ENCODE measurements around the gene CAMKMT.
"Not testable (repeated sequence)": the region's sequence is repeated elsewhere in the genome, so short reads cannot be mapped to it uniquely, and the experiment has no call there.

Gene CAMKMT

DNA sequence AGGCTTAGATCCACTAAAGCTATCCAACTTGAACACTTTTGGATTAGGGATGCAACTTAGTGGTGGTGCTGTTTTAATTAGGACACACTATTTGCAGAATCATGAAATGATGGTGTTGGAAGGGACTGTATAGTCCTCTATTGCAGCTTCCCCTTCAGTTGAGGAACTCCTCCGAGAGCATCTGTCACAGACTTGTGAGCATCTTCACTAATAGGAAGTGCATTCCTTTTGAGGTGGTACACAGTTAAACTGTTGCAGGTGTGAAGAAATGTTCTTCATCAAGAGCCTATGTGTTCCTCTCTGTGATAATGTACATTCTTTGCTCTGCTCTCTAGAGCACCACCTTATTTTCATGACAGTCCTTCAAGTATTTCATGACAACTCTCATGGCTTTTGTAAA lies 197.4 kb downstream of the CAMKMT start:
- DNase-seq: no peak

- DNase-seq: no peak
Measured at GRCh38 chr2:44560352-44560751, 198.6 kb downstream of the CAMKMT start.

- no peak for DNase-seq
Measured at GRCh38 chr2:44560941-44561340, 199.2 kb downstream of the CAMKMT start.

GRCh38 chr2:44562737-44563136 lies 201.0 kb downstream of the CAMKMT start:
- DNase-seq: no peak

GRCh38 chr2:44564752-44565151 lies 203.0 kb downstream of the CAMKMT start:
- DNase-seq: no peak

GRCh38 chr2:44566059-44566458 lies 204.3 kb downstream of the CAMKMT start:
- DNase-seq: peak; percentile 68

- no peak for DNase-seq
Measured at GRCh38 chr2:44569491-44569890, 207.7 kb downstream of the CAMKMT start.

GRCh38 chr2:44570271-44570670 lies 208.5 kb downstream of the CAMKMT start:
- DNase-seq: no peak

- DNase-seq: no peak
Measured at GRCh38 chr2:44570777-44571176, 209.0 kb downstream of the CAMKMT start.

DNA sequence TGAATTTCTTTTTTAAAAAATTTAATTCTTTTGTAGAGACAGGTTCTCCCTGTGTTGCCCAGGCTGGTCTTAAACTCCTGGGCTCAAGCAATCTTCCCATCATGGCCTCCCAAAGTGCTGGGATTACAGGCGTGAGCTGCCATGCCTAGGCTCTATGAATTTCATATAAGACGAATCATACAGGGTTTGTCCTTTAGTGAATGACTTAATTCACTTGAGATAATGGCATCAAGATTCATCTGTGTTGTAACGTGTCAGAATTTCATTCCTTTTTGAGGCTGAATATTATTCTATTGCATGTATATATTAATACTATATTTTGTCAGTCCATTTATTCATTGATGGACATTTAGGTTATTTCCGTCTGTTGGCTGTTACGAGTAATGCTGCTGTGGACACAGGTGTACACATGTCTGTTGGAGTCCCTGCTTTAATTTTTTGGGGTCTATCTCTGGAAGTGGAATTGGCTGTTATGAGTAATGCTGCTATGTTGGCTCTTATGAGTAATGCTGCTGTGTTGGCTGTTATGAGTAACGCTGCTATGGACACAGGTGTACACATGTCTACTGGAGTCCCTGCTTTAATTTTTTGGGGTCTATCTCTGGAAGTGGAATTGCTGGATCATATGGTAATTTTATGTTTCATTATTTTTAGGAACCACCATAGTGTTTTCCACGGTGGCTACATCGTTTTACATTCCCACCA lies 210.6 kb downstream of the CAMKMT start:
- no peak for DNase-seq

GRCh38 chr2:44573996-44574395 lies 212.2 kb downstream of the CAMKMT start:
- DNase-seq: no peak

GRCh38 chr2:44578471-44579093 lies 216.8 kb downstream of the CAMKMT start:
- DNase-seq: no peak

GRCh38 chr2:44579115-44579836 lies 217.5 kb downstream of the CAMKMT start:
- no peak for DNase-seq

- DNase-seq: no peak
Measured at GRCh38 chr2:44579837-44580230, 218.1 kb downstream of the CAMKMT start.

DNA sequence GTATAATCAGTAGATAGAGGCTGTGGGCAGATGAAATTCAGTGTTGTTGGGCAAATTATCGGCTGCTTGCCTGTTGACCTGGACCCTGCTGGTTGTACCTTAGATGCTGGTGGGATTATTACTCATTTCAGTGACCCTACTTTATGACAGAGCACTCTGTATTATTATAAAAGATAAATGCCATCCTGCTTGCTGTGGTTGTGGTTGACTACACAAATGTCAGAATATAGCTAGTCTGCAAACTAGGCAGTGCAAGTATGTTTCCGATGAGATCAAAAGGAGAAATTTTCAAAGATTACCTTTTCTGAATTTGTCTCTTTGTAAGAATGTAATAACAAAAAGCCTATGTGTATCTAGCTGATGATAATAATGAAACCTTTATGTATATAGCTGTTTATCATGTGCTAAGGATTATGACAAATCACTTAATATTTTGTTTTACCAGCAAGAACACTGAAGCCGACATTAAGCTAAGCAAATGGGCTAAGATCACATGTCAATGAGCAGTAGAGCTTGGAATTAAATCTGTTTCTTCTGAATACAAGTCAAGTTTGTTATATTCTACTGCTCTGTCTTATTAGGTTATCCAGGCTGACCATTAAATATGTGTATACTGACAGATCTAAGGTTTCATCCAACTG lies 219.2 kb downstream of the CAMKMT start:
- no peak for DNase-seq

DNA sequence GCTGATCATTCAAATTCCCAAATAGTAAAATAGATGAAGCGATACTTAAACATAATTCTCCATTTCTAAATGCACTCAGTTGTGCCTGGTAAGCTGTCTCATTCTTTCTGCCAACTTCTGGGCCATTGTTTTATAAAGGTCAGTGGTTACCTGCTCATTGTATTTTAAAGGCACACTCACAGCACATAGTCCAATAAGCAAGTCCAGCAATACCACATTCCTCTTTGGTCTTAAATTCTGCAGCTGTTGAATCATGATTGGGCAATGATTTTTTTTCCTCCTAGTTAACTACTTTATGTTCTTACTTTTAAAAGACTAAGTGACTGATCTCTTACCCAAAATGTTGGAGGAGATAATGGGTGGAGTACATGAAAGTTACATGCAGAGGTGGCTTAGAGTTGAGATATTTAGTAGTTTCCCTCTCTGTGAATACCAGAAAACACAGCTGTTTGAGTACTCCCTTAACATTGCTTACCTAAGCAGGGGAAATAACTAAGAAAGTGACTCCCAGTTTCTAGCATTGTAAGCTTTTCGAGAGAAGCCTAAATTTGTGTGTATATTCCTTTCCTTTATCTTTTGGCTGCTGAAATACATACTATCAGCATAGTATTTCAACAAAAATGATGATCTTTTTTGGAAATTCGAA lies 220.7 kb downstream of the CAMKMT start:
- DNase-seq: no peak

GRCh38 chr2:44595615-44596014 lies 233.9 kb downstream of the CAMKMT start:
- not testable (repeated sequence) for DNase-seq

DNA sequence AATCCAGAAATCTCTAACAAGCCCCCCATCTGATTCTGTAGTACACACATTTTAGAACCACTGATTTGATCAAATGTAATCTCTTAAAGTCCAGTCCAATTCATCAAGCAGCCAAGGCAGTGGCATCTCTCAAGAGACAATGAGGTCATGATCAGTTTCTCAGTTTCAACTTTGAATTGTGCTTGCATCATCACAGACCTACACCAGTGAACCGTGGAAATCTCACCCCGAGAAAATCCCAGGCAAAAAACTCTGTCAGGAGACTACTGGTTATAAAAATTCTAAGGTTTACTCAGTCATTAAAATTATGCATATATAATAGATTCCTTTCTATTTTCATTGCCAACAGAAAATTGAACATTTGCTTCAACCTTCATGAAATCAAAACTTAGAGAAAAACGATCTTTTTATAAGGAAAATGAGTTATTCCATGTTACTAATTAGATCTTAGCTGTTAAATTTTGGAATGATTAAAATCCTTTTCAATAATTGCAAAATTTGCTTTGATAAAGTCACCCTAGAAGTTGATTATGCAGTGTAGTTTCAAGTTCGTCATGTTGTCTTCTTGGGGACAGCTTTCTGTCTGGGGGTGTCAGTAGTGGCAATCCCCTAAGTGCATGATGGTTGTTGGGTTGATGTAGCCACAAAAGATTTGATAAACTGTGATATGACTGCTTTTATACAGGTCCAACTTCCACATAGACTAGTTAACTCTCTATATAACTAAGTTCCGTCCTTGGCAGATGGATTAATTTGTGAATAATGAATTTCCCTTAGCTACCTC lies 235.0 kb downstream of the CAMKMT start:
- no peak for DNase-seq

DNA sequence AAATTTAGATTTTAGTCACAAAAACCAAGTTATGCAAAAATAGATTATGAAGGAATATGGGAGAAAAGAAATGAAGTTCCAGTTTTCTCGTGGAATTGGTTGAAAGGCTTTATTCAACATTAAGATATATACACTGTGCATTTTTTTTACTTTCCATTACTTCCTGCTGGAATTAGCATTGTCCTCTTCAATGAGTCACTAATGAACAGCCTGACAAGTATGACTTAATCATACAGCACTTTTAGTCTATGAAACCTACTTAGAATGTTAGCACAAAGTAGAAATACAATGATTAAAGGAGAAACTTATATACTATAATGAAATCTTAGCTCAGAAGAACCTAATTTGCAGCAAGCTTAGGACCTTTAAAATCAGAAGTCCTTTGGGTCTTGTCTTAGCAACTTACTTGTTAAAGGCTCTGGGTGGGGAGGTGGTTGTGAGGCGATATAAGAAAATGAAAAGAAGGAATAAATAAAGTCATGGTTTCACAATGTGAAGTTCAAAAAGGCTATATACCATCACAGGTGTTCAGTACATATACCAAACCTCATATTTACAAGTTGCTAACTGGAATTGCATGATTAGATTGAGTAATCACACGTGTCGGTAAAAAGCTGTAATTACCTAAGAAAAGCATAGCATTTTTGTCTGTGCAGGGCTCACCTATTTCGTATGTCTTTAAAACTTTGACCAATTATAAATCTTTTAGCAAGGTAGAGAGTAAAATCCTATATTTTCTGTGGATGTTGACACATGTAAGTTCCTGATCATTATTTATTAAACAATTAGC lies 236.8 kb downstream of the CAMKMT start:
- DNase-seq: no peak

DNA sequence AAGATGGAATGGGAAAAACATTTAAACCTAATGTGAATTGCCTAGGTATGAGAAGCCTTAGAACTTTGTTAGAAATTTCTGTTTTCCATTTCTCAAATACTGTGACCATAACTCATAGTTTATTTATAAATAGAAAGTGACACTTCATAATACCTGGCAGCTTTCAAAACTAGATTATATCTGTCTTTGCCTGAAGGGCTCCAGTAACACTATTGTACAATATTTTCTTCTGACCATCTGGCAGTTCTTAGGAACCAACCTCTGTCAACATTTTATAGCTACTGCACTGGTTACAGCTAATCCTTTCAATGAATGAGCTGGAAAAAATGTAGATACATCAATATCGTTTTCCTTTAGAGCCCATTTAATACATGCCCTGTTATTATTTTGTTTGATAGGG lies 237.4 kb downstream of the CAMKMT start:
- DNase-seq: peak; percentile 80

- DNase-seq: no peak
Measured at GRCh38 chr2:44602446-44602845, 240.7 kb downstream of the CAMKMT start.

All from NCI-H1694 treated with DMSO at 0.1 percent for 48 hours (cell line).